Fibroblast of skin of right biceps (primary cell): Measurements from ENCODE around the gene AGBL3.
"Not testable (repeated sequence)": the region's sequence is repeated elsewhere in the genome, so short reads cannot be mapped to it uniquely, and the experiment has no call there.

Experiments used
- DNase-seq: peaks from one replicate; pipeline ENCODE4 v3.0.0-alpha.2; 2013

Gene AGBL3

GRCh38 chr7:134966691-134967090 lies 19.6 kb upstream of the AGBL3 start:
- DNase-seq = no peak

- DNase-seq = no peak
Observed at GRCh38 chr7:134968110-134968509, 18.2 kb upstream of the AGBL3 start.

DNA sequence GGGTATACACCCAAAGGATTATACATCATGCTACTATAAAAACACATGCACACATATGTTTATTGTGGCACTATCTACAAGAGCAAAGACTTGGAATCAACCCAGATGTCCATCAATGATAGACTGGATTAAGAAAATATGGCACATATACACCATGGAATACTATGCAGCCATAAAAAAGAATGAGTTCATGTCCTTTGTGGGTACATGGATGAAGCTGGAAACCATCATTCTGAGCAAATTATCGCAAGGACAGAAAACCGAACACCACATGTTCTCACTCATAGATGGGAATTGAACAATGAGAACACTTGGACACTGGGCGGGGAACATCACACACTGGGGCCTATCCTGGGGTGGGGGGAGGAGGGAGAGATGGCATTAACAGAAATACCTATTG lies 4.7 kb upstream of the AGBL3 start:
- not testable (repeated sequence) for DNase-seq

DNA sequence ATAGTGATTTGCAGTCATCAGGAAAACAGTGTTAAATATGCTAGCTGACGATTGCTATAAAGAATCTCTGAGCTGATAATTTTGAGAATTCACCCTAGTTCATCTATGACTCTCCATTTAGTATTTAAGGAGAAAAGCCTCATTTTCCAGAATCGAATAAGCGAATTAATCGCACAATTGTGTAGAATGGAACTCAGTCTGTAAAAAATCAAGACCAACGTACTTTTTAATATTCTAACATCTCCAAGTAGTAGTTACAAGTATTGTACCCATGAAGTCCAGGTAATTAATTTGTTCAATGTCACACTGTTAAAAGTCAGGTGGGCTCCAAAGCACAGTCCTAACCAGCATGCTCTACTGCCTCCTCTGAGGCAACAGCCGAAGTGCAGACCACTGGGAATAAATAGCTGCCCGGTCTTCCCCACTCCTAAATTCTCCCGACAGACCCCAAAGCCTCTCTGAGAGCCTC lies 380 bp upstream of the AGBL3 start:
- no peak for DNase-seq

DNA sequence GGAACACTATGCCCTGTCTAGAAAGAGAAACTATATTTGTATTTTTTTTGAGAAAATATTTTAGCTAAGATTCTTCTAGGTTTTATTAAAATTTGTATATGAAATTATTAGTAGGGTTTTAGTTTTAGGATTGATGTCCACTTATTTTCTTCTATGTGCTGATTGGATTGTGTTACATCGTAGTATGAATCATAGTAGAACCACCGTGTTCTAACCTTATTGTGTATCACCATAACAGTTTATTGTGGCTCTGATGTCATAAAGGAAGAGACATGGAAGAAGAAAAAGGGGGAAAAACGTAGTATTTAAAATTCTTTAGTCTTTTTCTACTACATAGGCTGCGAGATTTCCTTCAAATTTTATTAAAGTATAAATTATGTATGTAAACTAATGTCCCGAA lies 1.9 kb downstream of the AGBL3 start:
- DNase-seq = no peak

DNA sequence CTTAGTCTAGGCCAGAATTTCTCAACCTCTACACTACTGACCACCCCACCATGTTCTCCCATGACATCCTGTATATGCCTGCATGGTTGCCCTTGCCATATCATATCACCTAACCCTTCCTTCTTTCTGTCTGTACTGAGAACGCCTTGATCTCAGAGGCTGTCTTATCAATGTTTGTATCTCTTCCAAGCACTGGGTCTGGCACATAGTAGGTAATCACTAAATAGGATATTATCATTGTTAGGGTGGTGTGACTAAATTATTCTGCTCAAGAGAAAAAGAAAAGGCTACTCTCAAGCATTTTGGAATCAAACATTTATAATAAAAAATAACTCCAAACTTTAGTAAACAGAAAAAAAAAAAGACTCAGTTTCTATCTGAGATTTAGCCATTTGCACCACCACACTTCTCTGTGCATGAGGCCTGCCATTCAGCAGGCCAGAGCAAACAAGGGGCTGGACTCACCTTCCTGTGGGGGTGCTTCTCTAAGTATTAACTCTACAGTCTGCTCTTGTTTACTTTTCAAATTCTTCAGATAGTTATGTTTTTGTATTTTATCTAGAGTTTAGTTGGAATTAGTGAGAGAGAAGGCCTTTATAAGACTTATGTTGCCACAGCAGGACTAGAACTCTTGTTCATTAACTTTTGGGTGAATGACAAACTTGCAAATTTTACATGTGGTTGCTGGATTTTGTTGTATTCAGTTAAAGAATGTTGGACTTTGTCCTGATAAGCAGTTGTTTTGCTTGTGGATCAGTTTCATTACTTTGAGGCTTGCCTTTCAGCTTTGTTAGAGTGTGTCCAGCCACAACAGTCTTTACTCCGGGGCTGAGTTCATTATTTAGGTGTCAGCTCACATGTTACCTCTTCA lies 5.4 kb downstream of the AGBL3 start:
- no peak for DNase-seq

GRCh38 chr7:134992626-134993179 lies 6.4 kb downstream of the AGBL3 start:
- no peak for DNase-seq

GRCh38 chr7:134993877-134994456 lies 7.7 kb downstream of the AGBL3 start:
- no peak for DNase-seq

- DNase-seq = no peak
Observed at GRCh38 chr7:134995239-134996096, 9.2 kb downstream of the AGBL3 start.

GRCh38 chr7:134996097-134996550 lies 9.8 kb downstream of the AGBL3 start:
- no peak for DNase-seq

DNA sequence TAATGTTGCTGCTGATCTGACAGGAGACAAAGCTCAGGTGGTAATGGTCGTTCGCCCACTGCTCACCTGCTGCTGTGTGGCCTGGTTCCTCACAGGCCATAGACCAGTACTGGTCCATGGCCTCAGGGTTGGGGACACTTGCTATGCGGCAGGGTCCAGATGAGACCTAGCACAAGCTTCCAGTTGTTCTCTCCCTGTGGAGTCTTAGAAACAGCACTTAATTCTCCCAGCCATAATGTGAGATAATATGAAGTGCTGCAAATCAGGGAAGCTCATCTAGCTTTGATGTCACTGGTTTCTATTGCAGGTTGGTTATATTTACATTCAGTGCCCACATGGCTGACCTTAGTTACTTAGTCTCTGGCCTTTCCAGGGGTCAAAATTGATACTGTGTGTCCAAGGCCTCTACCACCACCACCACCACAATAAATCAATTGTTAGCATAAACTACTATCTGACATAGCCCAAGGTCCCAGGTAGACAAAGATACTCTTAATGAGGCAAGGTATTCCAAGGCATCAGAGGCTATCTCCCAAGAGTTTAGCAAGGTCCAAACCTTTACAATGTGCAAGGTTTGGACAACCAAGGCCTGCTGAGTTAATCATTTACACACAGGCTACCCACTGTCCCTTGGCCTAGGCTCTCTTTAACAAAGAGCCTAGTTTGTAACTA lies 11.0 kb downstream of the AGBL3 start:
- no peak for DNase-seq

DNA sequence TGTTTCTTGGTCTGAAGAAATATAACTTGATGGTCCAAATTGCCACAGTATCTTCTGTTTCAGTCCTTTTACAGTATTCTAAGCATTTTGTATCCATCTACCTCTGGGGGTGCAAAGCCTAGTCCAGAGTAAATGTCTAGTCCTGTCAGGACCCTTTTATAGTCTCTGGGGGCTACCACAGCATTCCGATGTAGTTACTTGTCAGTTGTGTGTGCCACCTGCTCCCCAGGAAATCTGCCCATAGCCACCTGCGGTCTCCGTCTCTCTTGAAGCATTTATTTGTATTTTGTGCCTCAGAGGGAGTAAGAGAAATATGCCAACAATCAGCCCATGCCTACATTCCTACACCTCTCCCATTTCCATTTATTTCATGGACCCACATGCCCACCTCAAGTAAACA lies 12.8 kb downstream of the AGBL3 start:
- no peak for DNase-seq

- peak; percentile 29 for DNase-seq
Observed at GRCh38 chr7:135001390-135002165, 15.3 kb downstream of the AGBL3 start.

DNA sequence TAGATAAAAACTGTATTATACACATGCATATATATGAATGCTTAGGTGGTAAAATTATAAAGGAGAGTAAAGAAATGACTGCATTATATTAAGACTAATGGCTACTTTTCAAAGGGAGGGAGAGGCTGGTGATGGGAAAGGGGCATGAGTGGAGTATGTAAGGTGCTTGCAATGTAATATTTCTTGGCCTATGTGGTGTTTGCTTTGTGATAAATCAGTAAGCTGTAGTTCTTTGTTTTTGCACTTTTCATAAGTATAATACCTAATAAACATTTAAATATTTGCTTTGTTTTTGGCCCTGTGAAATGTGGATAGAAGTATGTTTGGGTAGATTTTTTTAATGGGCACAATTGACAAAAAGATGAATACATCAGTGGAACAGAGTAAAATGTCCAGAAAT lies 25.9 kb downstream of the AGBL3 start:
- no peak for DNase-seq

DNA sequence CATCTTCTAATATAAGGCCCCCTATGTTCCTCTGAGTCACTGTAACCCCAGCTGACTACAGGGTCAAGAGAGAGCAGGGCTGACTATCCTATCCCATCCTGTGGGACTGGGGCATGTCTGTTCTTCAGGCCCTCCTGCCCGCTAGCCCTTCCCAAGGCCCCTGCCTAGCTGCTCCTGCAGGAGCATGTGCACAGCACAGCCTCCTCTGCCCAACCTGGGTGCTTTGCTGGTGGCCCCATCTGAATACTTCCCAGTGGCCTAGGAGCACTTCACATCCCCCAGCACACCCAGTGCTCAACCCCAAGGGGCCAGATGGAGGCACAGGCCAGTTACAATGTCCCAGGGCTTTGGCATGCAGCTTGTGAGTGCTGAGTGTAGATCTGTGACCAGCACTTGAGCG lies 37.3 kb downstream of the AGBL3 start:
- DNase-seq = no peak

GRCh38 chr7:135035252-135035651 lies 48.9 kb downstream of the AGBL3 start:
- no peak for DNase-seq

- not testable (repeated sequence) for DNase-seq
Observed at GRCh38 chr7:135067017-135067416, 80.7 kb downstream of the AGBL3 start.

DNA sequence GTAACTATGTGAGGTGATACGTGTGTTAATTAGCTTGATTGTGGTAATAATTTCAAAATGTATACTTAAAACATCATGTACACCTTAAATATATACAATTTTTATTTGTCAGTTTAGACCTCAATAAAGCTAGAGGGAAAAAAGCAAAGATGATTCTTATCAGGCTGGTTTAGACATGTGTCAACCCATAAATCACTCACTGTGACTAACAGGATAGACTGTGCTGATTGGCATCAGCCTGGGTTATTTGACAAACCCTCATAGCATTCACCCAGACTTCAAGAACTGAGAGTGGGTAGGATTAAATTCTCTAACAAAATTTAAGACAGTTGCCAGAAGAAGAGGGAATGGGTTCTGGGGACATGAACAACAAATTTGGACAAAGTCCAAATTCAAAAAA lies 87.8 kb downstream of the AGBL3 start:
- DNase-seq = no peak

- DNase-seq = no peak
Observed at GRCh38 chr7:135074531-135074930, 88.2 kb downstream of the AGBL3 start.

GRCh38 chr7:135075716-135076115 lies 89.4 kb downstream of the AGBL3 start:
- no peak for DNase-seq

GRCh38 chr7:135076882-135077281 lies 90.6 kb downstream of the AGBL3 start:
- no peak for DNase-seq

GRCh38 chr7:135077642-135078041 lies 91.3 kb downstream of the AGBL3 start:
- no peak for DNase-seq
